Sigmoid colon (tissue), 7 donors: Measurements from ENCODE around the gene LTBP3. TPM values are rescaled to one million over a fixed set of nuclear protein-coding genes. Genes with fewer than 3 reads are reported as not detected.

Experiments used
- DNase-seq: peaks from one replicate; pipeline ENCODE4 v3.0.0-alpha.2; 2019
- H3K27ac ChIP-seq, 4 donors: fragments of 200-600 bp; sonication (generic); one replicate each; pipeline ENCODE4 v1.5.1; 2016 to 2019; ENCODE audit warnings: mild to moderate bottlenecking in 1 of 4
- H3K27me3 ChIP-seq, 3 donors: fragments of 200-600 bp; sonication (generic); one replicate each; pipeline ENCODE4 v1.5.1; 2019; ENCODE audit warnings: mild to moderate bottlenecking in 1 of 3
- H3K36me3 ChIP-seq, 4 donors: fragments of 200-600 bp; sonication (generic); one replicate each; pipeline ENCODE4 v1.5.1; 2016 to 2019
- H3K4me1 ChIP-seq, 4 donors: fragments of 200-600 bp; sonication (generic); one replicate each; pipeline ENCODE4 v1.5.1; 2017 to 2019
- H3K4me3 ChIP-seq, 4 donors: fragments of 200-600 bp; sonication (generic); one replicate each; pipeline ENCODE4 v1.5.1; 2017 to 2019; ENCODE audit warnings: mild to moderate bottlenecking in 2 of 4, moderate library complexity in 1 of 4
- H3K9me3 ChIP-seq, 4 donors: fragments of 200-600 bp in 3 of 4; sonication (generic) in 3 of 4; one replicate each; pipeline versions ENCODE4 v1.5.1 to v1.6.1; 2013 to 2019
- EP300 ChIP-seq, 4 donors: sonication (generic); formaldehyde crosslinking; IDR thresholded peaks; one replicate each; pipeline ENCODE4 v1.6.1; 2017; ENCODE audit warnings: antibody characterized with exemption in 4 of 4
- POLR2A ChIP-seq, 2 donors: fragments of 450-650 bp; IDR thresholded peaks; one replicate each; pipeline ENCODE4 v1.6.1; 2016; ENCODE audit warnings: antibody characterized with exemption in 2 of 2, mild to moderate bottlenecking in 2 of 2, moderate library complexity in 2 of 2
- POLR2AphosphoS5 ChIP-seq, 4 donors: sonication (generic); formaldehyde crosslinking; IDR thresholded peaks; one replicate each; pipeline ENCODE4 v1.6.1; 2017; ENCODE audit warnings: antibody characterized with exemption in 4 of 4
- WGBS, 2 donors: extraction: QIAGEN DNeasy Blood & Tissue Kit; methylation state at CpG; one replicate each; pipeline ENCODE4 v1.1.7; 2013; 5-methylcytosine and 5-hydroxymethylcytosine counted together
- intact Hi-C: fragments of 100-400 bp; cut with DNase I; formaldehyde crosslinking; loops from one replicate; pipeline ENCODE4 v1.15.1; 2023
- polyA plus RNA-seq, 3 donors: library from polyadenylated mRNA; stranded (reverse); fragments of 200-250 nt; gene quantifications; one replicate each; pipeline ENCODE4 v1.2.3, GENCODE V29; 2013
- total RNA-seq, 4 donors: library from RNA; depleted of rRNA; stranded (reverse); fragments of >200 nt; gene quantifications; one replicate each; pipeline ENCODE4 v1.1.0, GENCODE V29; 2016
- TF ChIP-seq, protein P1 (sequence below), 4 experiments: fragments of 450-650 bp in 3 of 4; fragments of 200-600 bp in 1 of 4; IDR thresholded peaks; one replicate each; pipeline ENCODE4 v1.5.1; 2016 to 2019; ENCODE audit warnings: antibody characterized with exemption in 4 of 4, mild to moderate bottlenecking in 3 of 4, moderate library complexity in 2 of 4
- donor health status: healthy with polysubstance abuse.
- donor health status: Bipolar disorder and iron deficiency.
- donor health status: healthy.

Gene LTBP3
- total and polyA plus RNA-seq, 7 donors, result 3.9 to 268 (median 79.6) TPM

GRCh38 chr11:65559951-65560537 lies 1.9 kb upstream of the LTBP3 start:
- 14 to 54% methylated on average over 5 of the region's 5 CpGs for WGBS, 2 donors
- Histone ChIP-seq H3K27ac (peak overlapping the region; percentile 96 to 99 (median 98)), H3K4me1 (peaks cover 0 to 57% (median 54%) of the 10 kb centered on the region in 4 donors), H3K4me3 (no peak overlapping the region), H3K9me3 (no peaks in the 10 kb centered on the region), H3K36me3 (no peaks in the 10 kb centered on the region), H3K27me3 (no peaks in the 10 kb centered on the region)
- TF ChIP-seq POLR2AphosphoS5 (IDR thresholded peaks at IDR 0.05), result no peak
- TF ChIP-seq, protein P1, sequence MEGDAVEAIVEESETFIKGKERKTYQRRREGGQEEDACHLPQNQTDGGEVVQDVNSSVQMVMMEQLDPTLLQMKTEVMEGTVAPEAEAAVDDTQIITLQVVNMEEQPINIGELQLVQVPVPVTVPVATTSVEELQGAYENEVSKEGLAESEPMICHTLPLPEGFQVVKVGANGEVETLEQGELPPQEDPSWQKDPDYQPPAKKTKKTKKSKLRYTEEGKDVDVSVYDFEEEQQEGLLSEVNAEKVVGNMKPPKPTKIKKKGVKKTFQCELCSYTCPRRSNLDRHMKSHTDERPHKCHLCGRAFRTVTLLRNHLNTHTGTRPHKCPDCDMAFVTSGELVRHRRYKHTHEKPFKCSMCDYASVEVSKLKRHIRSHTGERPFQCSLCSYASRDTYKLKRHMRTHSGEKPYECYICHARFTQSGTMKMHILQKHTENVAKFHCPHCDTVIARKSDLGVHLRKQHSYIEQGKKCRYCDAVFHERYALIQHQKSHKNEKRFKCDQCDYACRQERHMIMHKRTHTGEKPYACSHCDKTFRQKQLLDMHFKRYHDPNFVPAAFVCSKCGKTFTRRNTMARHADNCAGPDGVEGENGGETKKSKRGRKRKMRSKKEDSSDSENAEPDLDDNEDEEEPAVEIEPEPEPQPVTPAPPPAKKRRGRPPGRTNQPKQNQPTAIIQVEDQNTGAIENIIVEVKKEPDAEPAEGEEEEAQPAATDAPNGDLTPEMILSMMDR (IDR thresholded peaks at IDR 0.05), result no peak
- TF ChIP-seq POLR2A (IDR thresholded peaks at IDR 0.05), result no peak
- no peak for TF ChIP-seq EP300 (IDR thresholded peaks at IDR 0.05)
- intact Hi-C loops, result loop anchor here (2.0 kb wide), 1 partner anchor 13 kb away; the partner anchor contains the start of gene FAM89B
- DNase-seq, result peak; percentile 69

GRCh38 chr11:65559535-65559934 lies 1.4 kb upstream of the LTBP3 start:
- Histone ChIP-seq H3K27me3 (no peaks in the 10 kb centered on the region), H3K4me1 (peaks cover 0 to 62% (median 59%) of the 10 kb centered on the region in 4 donors), H3K4me3 (no peak overlapping the region), H3K36me3 (no peaks in the 10 kb centered on the region), H3K27ac (peak overlapping the region; percentile 96 to 99 (median 98)), H3K9me3 (no peaks in the 10 kb centered on the region)
- no peak for TF ChIP-seq POLR2AphosphoS5 (IDR thresholded peaks at IDR 0.05)
- no peak for TF ChIP-seq POLR2A (IDR thresholded peaks at IDR 0.05)
- peak; percentile 62 for DNase-seq
- intact Hi-C loops, result loop anchor here (2.0 kb wide), 1 partner anchor 13 kb away; the partner anchor contains the start of gene FAM89B
- 75 to 79% methylated on average over 5 of the region's 5 CpGs for WGBS, 2 donors

GRCh38 chr11:65558930-65559509 lies 861 bp upstream of the LTBP3 start:
- WGBS, 2 donors, result 60 to 62% methylated on average over 19 of the region's 19 CpGs
- Histone ChIP-seq H3K27ac (peak overlapping the region; percentile 96 to 99 (median 98)), H3K4me3 (peak overlapping the region; percentile 55 to 85 (median 72)), H3K36me3 (peaks cover 0 to under 1% (median 0%) of the 10 kb centered on the region in 4 donors), H3K27me3 (no peaks in the 10 kb centered on the region), H3K4me1 (peaks cover 0 to 66% (median 63%) of the 10 kb centered on the region in 4 donors), H3K9me3 (no peaks in the 10 kb centered on the region)
- peak; percentile 91 for DNase-seq
- intact Hi-C loops, result loop anchor here (2.0 kb wide), 1 partner anchor 14 kb away; the partner anchor contains the start of gene FAM89B
- TF ChIP-seq, protein P1 (IDR thresholded peaks at IDR 0.05), result no peak
- peak in 3 of 4 donors; percentile 13 to 61 (median 33) for TF ChIP-seq POLR2AphosphoS5 (IDR thresholded peaks at IDR 0.05)

DNA sequence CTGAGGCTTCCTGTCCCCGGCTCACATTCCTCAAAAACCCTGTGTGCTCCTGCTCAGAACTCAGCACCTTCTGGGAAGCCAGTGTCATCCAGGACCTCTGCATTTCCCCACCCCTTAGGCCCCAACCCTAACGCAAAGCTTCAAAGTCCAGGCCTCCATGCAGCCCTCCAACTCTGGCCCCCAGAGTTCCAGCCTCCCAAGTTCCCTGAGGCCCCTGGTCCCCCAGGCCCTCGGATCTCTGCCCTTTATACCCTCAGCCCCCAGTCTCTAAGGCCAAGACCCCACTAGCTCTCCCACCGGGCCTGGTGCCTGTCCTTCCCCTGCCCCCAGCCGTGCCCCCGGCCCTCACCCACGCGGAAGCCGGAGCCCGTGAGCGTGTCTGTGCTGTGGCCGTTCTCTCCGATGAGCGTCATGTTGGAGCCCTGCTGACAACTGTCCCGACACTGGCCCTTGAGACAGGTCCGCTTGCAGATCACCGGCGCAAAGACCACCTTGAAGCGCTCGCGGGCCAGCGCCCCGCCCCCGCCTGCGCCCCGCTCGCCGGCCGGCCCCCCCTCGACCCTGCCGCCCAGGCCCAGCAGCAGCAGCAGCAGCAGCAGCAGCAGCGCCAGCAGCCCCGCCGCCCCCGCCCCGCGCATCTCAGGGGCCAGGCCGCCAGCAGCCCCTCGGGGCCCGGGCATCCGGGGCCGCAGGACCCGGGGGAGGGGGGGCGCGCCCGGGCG lies 718 bp downstream of the LTBP3 start:
- peaks cover 0 to 15% (median 5%) of the 10 kb centered on the region in 4 donors for H3K36me3 ChIP-seq
- peaks cover 0 to 72% (median 67%) of the 10 kb centered on the region in 4 donors for H3K4me1 ChIP-seq
- DNase-seq, result peak; percentile 70
- WGBS, 2 donors, result 6 to 12% methylated on average over 47 of the region's 47 CpGs
- TF ChIP-seq EP300 (IDR thresholded peaks at IDR 0.05) (no peak), POLR2AphosphoS5 (IDR thresholded peaks at IDR 0.05) (no peak), POLR2A (IDR thresholded peaks at IDR 0.05) (no peak)
- TF ChIP-seq, protein P1 (IDR thresholded peaks at IDR 0.05), result no peak
- H3K27ac ChIP-seq, result peak overlapping the region; percentile 96 to 99 (median 98)
- intact Hi-C loops, result loop anchor here (2.0 kb wide), 2 partner anchors 15 to 17 kb away; partner anchors contain the start of gene FAM89B
- H3K27me3 ChIP-seq, result no peaks in the 10 kb centered on the region
- H3K4me3 ChIP-seq, result peak overlapping the region; percentile 55 to 85 (median 72)
- no peaks in the 10 kb centered on the region for H3K9me3 ChIP-seq
